K562 (cell line): ENCODE data around the gene TMEM39B. TPM values are rescaled to one million over a fixed set of nuclear protein-coding genes. Genes with fewer than 3 reads are reported as not detected.

ENCODE experiments used
- DLX4 ChIP-seq: fragments of 250-450 bp; sonication (Bioruptor Pico); IDR thresholded peaks from 2 replicates; pipeline ENCODE4 v1.6.1; 2021; ENCODE audit warnings: mild to moderate bottlenecking
- ELK1 ChIP-seq: sonication (generic); formaldehyde crosslinking; IDR thresholded peaks from 2 replicates; pipeline ENCODE4 v1.8.1; 2022; ENCODE audit warnings: missing genetic modification reagents
- HDAC6 ChIP-seq: IDR thresholded peaks from 2 replicates; pipeline ENCODE4 v1.6.1; 2012; ENCODE audit warnings: low read depth, mild to moderate bottlenecking, control low read depth, inconsistent platforms, low read length, moderate library complexity
- HMG20A ChIP-seq: fragments of 450-650 bp; formaldehyde crosslinking; conservative IDR thresholded peaks from 2 replicates; pipeline ENCODE4 v1.4.0; 2020; ENCODE audit warnings: mild to moderate bottlenecking, mixed read lengths
- NR3C1 ChIP-seq: sonication (generic); formaldehyde crosslinking; IDR thresholded peaks from 2 replicates; pipeline ENCODE4 v1.8.1; 2022; ENCODE audit warnings: missing genetic modification reagents
- STAG1 ChIP-seq: sonication (generic); formaldehyde crosslinking; IDR thresholded peaks from 2 replicates; pipeline ENCODE4 v1.5.0; 2020; ENCODE audit warnings: missing genetic modification reagents, borderline replicate concordance
- ZNF121 ChIP-seq: sonication (generic); formaldehyde crosslinking; conservative IDR thresholded peaks from 2 replicates; pipeline ENCODE4 v1.8.0; 2022; ENCODE audit warnings: missing genetic modification reagents
- ZNF134 ChIP-seq: fragments of 250-450 bp; sonication (Bioruptor Pico); conservative IDR thresholded peaks from 2 replicates; pipeline ENCODE4 v1.4.0; 2020
- polyA plus RNA-seq, 8 experiments: library from polyadenylated mRNA; depleted of rRNA in 4 of 8; stranded (reverse) in 5 of 8; unstranded in 3 of 8; fragments of >200 nt; fragmentation: Nextera tagmentation in 2 of 8; fragmentation: Illumina TruSeq in 1 of 8; extraction: Ambion mirVana in 2 of 8; extraction: Trizol in 1 of 8; gene quantifications; 2 replicates each; pipeline versions ENCODE4 v1.2.1 to v1.2.3, GENCODE V29; 2011 to 2014; ENCODE audit warnings: inconsistent platforms in 1 of 8, missing spikeins in 1 of 8
- total RNA-seq, 7 experiments: library from RNA; depleted of rRNA in 6 of 7; stranded (reverse); fragments of >200 nt in 6 of 7; fragmentation: Illumina TruSeq in 2 of 7; extraction: Trizol in 2 of 7; gene quantifications; 2 replicates each; pipeline versions ENCODE4 v1.2.1 to v1.2.3, GENCODE V29; 2011 to 2021; ENCODE audit warnings: low replicate concordance in 1 of 7
- TF ChIP-seq, protein P1 (sequence below): fragments of 450-650 bp; formaldehyde crosslinking; conservative IDR thresholded peaks from 2 replicates; pipeline ENCODE4 v1.4.0; 2022; ENCODE audit warnings: mild to moderate bottlenecking, missing genetic modification characterization
- TF ChIP-seq, protein P2 (sequence below): fragments of 450-650 bp; IDR thresholded peaks from 2 replicates; pipeline ENCODE4 v1.6.1; 2016; ENCODE audit warnings: mild to moderate bottlenecking, moderate library complexity
- TF ChIP-seq, protein P3 (sequence below): fragments of 250-450 bp; sonication (Bioruptor Pico); IDR thresholded peaks from 2 replicates; pipeline ENCODE4 v1.8.0; 2021; ENCODE audit warnings: moderate library complexity, mild to moderate bottlenecking, inconsistent platforms

The TMEM39B gene
- total and polyA plus RNA-seq, 9 of the 15 experiments (the other 6 are each of a cell fraction or from before 2014, with no cell fraction given), result 0.92 to 28.5 (median 9.7) TPM

- no peak for TF ChIP-seq DLX4 (CRISPR knock-in tag)
- no peak for TF ChIP-seq ZNF134 (CRISPR knock-in tag)
- TF ChIP-seq, protein P1, sequence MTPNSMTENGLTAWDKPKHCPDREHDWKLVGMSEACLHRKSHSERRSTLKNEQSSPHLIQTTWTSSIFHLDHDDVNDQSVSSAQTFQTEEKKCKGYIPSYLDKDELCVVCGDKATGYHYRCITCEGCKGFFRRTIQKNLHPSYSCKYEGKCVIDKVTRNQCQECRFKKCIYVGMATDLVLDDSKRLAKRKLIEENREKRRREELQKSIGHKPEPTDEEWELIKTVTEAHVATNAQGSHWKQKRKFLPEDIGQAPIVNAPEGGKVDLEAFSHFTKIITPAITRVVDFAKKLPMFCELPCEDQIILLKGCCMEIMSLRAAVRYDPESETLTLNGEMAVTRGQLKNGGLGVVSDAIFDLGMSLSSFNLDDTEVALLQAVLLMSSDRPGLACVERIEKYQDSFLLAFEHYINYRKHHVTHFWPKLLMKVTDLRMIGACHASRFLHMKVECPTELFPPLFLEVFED (CRISPR knock-in tag), result 0 out of 2 replicates have a peak, but pooled peaks have one; percentile 37
- TF ChIP-seq HMG20A (CRISPR knock-in tag), result no peak
- TF ChIP-seq, protein P2, sequence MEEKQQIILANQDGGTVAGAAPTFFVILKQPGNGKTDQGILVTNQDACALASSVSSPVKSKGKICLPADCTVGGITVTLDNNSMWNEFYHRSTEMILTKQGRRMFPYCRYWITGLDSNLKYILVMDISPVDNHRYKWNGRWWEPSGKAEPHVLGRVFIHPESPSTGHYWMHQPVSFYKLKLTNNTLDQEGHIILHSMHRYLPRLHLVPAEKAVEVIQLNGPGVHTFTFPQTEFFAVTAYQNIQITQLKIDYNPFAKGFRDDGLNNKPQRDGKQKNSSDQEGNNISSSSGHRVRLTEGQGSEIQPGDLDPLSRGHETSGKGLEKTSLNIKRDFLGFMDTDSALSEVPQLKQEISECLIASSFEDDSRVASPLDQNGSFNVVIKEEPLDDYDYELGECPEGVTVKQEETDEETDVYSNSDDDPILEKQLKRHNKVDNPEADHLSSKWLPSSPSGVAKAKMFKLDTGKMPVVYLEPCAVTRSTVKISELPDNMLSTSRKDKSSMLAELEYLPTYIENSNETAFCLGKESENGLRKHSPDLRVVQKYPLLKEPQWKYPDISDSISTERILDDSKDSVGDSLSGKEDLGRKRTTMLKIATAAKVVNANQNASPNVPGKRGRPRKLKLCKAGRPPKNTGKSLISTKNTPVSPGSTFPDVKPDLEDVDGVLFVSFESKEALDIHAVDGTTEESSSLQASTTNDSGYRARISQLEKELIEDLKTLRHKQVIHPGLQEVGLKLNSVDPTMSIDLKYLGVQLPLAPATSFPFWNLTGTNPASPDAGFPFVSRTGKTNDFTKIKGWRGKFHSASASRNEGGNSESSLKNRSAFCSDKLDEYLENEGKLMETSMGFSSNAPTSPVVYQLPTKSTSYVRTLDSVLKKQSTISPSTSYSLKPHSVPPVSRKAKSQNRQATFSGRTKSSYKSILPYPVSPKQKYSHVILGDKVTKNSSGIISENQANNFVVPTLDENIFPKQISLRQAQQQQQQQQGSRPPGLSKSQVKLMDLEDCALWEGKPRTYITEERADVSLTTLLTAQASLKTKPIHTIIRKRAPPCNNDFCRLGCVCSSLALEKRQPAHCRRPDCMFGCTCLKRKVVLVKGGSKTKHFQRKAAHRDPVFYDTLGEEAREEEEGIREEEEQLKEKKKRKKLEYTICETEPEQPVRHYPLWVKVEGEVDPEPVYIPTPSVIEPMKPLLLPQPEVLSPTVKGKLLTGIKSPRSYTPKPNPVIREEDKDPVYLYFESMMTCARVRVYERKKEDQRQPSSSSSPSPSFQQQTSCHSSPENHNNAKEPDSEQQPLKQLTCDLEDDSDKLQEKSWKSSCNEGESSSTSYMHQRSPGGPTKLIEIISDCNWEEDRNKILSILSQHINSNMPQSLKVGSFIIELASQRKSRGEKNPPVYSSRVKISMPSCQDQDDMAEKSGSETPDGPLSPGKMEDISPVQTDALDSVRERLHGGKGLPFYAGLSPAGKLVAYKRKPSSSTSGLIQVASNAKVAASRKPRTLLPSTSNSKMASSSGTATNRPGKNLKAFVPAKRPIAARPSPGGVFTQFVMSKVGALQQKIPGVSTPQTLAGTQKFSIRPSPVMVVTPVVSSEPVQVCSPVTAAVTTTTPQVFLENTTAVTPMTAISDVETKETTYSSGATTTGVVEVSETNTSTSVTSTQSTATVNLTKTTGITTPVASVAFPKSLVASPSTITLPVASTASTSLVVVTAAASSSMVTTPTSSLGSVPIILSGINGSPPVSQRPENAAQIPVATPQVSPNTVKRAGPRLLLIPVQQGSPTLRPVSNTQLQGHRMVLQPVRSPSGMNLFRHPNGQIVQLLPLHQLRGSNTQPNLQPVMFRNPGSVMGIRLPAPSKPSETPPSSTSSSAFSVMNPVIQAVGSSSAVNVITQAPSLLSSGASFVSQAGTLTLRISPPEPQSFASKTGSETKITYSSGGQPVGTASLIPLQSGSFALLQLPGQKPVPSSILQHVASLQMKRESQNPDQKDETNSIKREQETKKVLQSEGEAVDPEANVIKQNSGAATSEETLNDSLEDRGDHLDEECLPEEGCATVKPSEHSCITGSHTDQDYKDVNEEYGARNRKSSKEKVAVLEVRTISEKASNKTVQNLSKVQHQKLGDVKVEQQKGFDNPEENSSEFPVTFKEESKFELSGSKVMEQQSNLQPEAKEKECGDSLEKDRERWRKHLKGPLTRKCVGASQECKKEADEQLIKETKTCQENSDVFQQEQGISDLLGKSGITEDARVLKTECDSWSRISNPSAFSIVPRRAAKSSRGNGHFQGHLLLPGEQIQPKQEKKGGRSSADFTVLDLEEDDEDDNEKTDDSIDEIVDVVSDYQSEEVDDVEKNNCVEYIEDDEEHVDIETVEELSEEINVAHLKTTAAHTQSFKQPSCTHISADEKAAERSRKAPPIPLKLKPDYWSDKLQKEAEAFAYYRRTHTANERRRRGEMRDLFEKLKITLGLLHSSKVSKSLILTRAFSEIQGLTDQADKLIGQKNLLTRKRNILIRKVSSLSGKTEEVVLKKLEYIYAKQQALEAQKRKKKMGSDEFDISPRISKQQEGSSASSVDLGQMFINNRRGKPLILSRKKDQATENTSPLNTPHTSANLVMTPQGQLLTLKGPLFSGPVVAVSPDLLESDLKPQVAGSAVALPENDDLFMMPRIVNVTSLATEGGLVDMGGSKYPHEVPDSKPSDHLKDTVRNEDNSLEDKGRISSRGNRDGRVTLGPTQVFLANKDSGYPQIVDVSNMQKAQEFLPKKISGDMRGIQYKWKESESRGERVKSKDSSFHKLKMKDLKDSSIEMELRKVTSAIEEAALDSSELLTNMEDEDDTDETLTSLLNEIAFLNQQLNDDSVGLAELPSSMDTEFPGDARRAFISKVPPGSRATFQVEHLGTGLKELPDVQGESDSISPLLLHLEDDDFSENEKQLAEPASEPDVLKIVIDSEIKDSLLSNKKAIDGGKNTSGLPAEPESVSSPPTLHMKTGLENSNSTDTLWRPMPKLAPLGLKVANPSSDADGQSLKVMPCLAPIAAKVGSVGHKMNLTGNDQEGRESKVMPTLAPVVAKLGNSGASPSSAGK, result peak; percentile 42; the same call in 1 of the 2 replicates
- TF ChIP-seq, protein P3, sequence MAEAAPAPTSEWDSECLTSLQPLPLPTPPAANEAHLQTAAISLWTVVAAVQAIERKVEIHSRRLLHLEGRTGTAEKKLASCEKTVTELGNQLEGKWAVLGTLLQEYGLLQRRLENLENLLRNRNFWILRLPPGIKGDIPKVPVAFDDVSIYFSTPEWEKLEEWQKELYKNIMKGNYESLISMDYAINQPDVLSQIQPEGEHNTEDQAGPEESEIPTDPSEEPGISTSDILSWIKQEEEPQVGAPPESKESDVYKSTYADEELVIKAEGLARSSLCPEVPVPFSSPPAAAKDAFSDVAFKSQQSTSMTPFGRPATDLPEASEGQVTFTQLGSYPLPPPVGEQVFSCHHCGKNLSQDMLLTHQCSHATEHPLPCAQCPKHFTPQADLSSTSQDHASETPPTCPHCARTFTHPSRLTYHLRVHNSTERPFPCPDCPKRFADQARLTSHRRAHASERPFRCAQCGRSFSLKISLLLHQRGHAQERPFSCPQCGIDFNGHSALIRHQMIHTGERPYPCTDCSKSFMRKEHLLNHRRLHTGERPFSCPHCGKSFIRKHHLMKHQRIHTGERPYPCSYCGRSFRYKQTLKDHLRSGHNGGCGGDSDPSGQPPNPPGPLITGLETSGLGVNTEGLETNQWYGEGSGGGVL (CRISPR knock-in tag), result no peak
- no peak for TF ChIP-seq NR3C1 (CRISPR knock-in tag)
- no peak for TF ChIP-seq STAG1 (CRISPR knock-in tag)
- TF ChIP-seq ZNF121 (CRISPR knock-in tag), result no peak
- no peak for TF ChIP-seq HDAC6
- TF ChIP-seq ELK1 (CRISPR knock-in tag), result no peak
These were observed at the start of gene TMEM39B (continued) for GRCh38 chr1:32072622-32073298.
